BE2C (cell line): ENCODE measurements around the gene ATAD3C.
"Not testable (repeated sequence)": the region's sequence is repeated elsewhere in the genome, so short reads cannot be mapped to it uniquely, and the experiment has no call there.

Source experiments
- DNase-seq: peaks from one replicate; pipeline ENCODE4 v3.0.0-alpha.2; 2020
- H3K27me3 ChIP-seq: fragments of 250-450 bp; sonication (Bioruptor Pico); 2 replicates; pipeline ENCODE4 v1.5.1; 2020; ENCODE audit warnings: mild to moderate bottlenecking
- H3K36me3 ChIP-seq: fragments of 250-450 bp; sonication (Bioruptor Pico); 2 replicates; pipeline ENCODE4 v1.5.1; 2020; ENCODE audit warnings: mild to moderate bottlenecking
- H3K4me1 ChIP-seq: fragments of 250-450 bp; sonication (Bioruptor Pico); 2 replicates; pipeline ENCODE4 v1.5.1; 2020
- H3K4me3 ChIP-seq: 2 replicates; pipeline ENCODE4 v1.5.1; 2011; ENCODE audit warnings: low read depth, low read length
- H3K9me3 ChIP-seq: fragments of 250-450 bp; sonication (Bioruptor Pico); 2 replicates; pipeline ENCODE4 v1.5.1; 2020
- CTCF ChIP-seq: IDR thresholded peaks from 2 replicates; pipeline ENCODE4 v1.5.1; 2012; ENCODE audit warnings: mild to moderate bottlenecking, low read depth, low read length

ATAD3C gene

GRCh38 chr1:1482856-1483255, 33.4 kb downstream of the ATAD3C start:
- no peaks in the 10 kb centered on the region for H3K4me1 ChIP-seq
- no peak for TF ChIP-seq CTCF
- no peak for DNase-seq
- no peaks in the 10 kb centered on the region for H3K27me3 ChIP-seq
- H3K9me3 ChIP-seq = no peaks in the 10 kb centered on the region
- H3K36me3 ChIP-seq = peaks cover 61% of the 10 kb centered on the region
- H3K4me3 ChIP-seq = no peak overlapping the region

- Histone ChIP-seq H3K4me1 (no peaks in the 10 kb centered on the region), H3K9me3 (no peaks in the 10 kb centered on the region), H3K27me3 (no peaks in the 10 kb centered on the region), H3K36me3 (peaks cover 62% of the 10 kb centered on the region), H3K4me3 (no peak overlapping the region)
- TF ChIP-seq CTCF = no peak
- DNase-seq = no peak
Measured at GRCh38 chr1:1483714-1484113, 34.2 kb downstream of the ATAD3C start.

- H3K9me3 ChIP-seq, H3K4me3 ChIP-seq, DNase-seq, H3K27me3 ChIP-seq, H3K4me1 ChIP-seq: not testable (repeated sequence)
- H3K36me3 ChIP-seq = peaks cover 62% of the 10 kb centered on the region
Measured at GRCh38 chr1:1484976-1485750, 35.7 kb downstream of the ATAD3C start.

GRCh38 chr1:1485755-1486317, 36.3 kb downstream of the ATAD3C start:
- not testable (repeated sequence) for DNase-seq, H3K4me1 ChIP-seq, H3K4me3 ChIP-seq, H3K27me3 ChIP-seq, H3K9me3 ChIP-seq
- H3K36me3 ChIP-seq = peaks cover 63% of the 10 kb centered on the region

- H3K4me3 ChIP-seq = no peak overlapping the region
- H3K9me3 ChIP-seq = no peaks in the 10 kb centered on the region; the same call in 1 of the 2 replicates
- H3K4me1 ChIP-seq = no peaks in the 10 kb centered on the region
- DNase-seq = no peak
- TF ChIP-seq CTCF = no peak
- peaks cover 75% of the 10 kb centered on the region for H3K36me3 ChIP-seq
- H3K27me3 ChIP-seq = no peaks in the 10 kb centered on the region
Measured at GRCh38 chr1:1487701-1488100, 38.2 kb downstream of the ATAD3C start.

- DNase-seq = no peak
- Histone ChIP-seq H3K4me3 (no peak overlapping the region), H3K27me3 (no peaks in the 10 kb centered on the region), H3K36me3 (peaks cover 74% of the 10 kb centered on the region), H3K9me3 (no peaks in the 10 kb centered on the region; the same call in 1 of the 2 replicates), H3K4me1 (no peaks in the 10 kb centered on the region)
- TF ChIP-seq CTCF = no peak
Measured at GRCh38 chr1:1489231-1489630, 39.7 kb downstream of the ATAD3C start.

GRCh38 chr1:1489861-1490260, 40.4 kb downstream of the ATAD3C start:
- H3K4me3 ChIP-seq = no peak overlapping the region
- no peaks in the 10 kb centered on the region for H3K27me3 ChIP-seq
- peaks cover 72% of the 10 kb centered on the region for H3K36me3 ChIP-seq
- H3K9me3 ChIP-seq = no peaks in the 10 kb centered on the region; the same call in 1 of the 2 replicates
- no peak for TF ChIP-seq CTCF
- no peak for DNase-seq
- no peaks in the 10 kb centered on the region for H3K4me1 ChIP-seq
